HAP-1 (cell line): ENCODE data around the gene MAB21L3.

Experiments
- DNase-seq, 2 experiments: peaks; one replicate each; pipeline ENCODE4 v3.0.0-alpha.2; 2016 to 2020; ENCODE audit warnings: low spot score in 2 of 2
- H3K27me3 ChIP-seq: fragments of 250-450 bp; sonication (Bioruptor Pico); 2 replicates; pipeline ENCODE4 v1.5.1; 2020; ENCODE audit warnings: low read depth, mild to moderate bottlenecking, moderate library complexity
- H3K36me3 ChIP-seq: fragments of 250-450 bp; sonication (Bioruptor Pico); replicated peaks from 2 replicates; pipeline ENCODE4 v1.5.1; 2020; ENCODE audit warnings: mild to moderate bottlenecking
- H3K4me1 ChIP-seq: fragments of 250-450 bp; sonication (Bioruptor Pico); 2 replicates; pipeline ENCODE4 v1.5.1; 2020; ENCODE audit warnings: mild to moderate bottlenecking
- H3K4me3 ChIP-seq: fragments of 250-450 bp; sonication (Bioruptor Pico); 2 replicates; pipeline ENCODE4 v1.5.1; 2020; ENCODE audit warnings: mild to moderate bottlenecking, moderate library complexity
- H3K9me3 ChIP-seq: fragments of 250-450 bp; sonication (Bioruptor Pico); 2 replicates; pipeline ENCODE4 v1.5.1; 2020; ENCODE audit warnings: mild to moderate bottlenecking, moderate library complexity
- in situ Hi-C: fragments of 300-500 bp; cut with MboI; formaldehyde crosslinking; loops from 3 replicates; pipeline ENCODE4 v1.14.3; 2020; ENCODE audit warnings: low sequenced_read_pairs, inconsistent platforms, mixed read lengths

The MAB21L3 gene

GRCh38 chr1:116095027-116095426 lies 16.2 kb upstream of the MAB21L3 start:
- in situ Hi-C loops: no loop called here
- no peaks in the 10 kb centered on the region for H3K4me1 ChIP-seq
- no peak overlapping the region for H3K4me3 ChIP-seq
- no peak for DNase-seq
- no peaks in the 10 kb centered on the region; the same call in 1 of the 2 replicates for H3K9me3 ChIP-seq
- no peaks in the 10 kb centered on the region for H3K27me3 ChIP-seq
- H3K36me3 ChIP-seq: no peaks in the 10 kb centered on the region

DNA sequence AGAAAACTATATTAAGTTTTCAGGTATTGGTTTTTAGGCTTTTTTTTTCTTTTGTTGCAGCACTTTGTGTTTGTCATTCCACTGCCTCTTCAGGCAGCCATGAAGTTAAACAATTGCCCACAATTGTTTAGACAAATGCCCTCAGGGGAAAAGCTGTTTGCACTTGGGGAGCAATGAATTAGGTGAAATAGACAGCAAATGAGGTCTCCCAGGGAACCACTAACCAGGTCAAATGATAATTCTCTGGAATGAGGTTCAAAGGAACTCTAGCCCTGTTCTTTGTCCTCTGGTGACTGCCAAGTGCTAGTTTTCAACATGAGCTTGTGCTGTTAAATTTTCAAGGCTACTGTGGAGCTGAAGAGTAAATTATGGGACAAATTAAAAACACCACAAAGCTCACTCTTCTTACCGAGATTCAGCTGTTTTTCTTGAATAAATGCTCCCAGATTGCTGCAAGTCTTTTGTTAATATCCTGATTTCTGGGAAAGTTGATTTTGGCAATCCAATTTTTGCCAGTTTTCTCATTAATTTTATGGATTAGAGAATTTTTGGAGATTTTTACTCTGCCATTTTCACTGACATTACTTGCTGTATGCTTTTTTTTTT lies 15.1 kb upstream of the MAB21L3 start:
- no peak overlapping the region for H3K4me3 ChIP-seq
- H3K27me3 ChIP-seq: no peaks in the 10 kb centered on the region
- DNase-seq: peak in 1 of 2 experiments; percentile 40
- in situ Hi-C loops: no loop called here
- no peaks in the 10 kb centered on the region for H3K4me1 ChIP-seq
- H3K9me3 ChIP-seq: no peaks in the 10 kb centered on the region; the same call in 1 of the 2 replicates
- H3K36me3 ChIP-seq: no peaks in the 10 kb centered on the region

- Histone ChIP-seq H3K27me3 (no peaks in the 10 kb centered on the region), H3K9me3 (no peaks in the 10 kb centered on the region; the same call in 1 of the 2 replicates), H3K4me3 (no peak overlapping the region), H3K4me1 (no peaks in the 10 kb centered on the region), H3K36me3 (no peaks in the 10 kb centered on the region)
- no peak for DNase-seq
- in situ Hi-C loops: no loop called here
Measured at GRCh38 chr1:116097626-116098025, 13.6 kb upstream of the MAB21L3 start.

DNA sequence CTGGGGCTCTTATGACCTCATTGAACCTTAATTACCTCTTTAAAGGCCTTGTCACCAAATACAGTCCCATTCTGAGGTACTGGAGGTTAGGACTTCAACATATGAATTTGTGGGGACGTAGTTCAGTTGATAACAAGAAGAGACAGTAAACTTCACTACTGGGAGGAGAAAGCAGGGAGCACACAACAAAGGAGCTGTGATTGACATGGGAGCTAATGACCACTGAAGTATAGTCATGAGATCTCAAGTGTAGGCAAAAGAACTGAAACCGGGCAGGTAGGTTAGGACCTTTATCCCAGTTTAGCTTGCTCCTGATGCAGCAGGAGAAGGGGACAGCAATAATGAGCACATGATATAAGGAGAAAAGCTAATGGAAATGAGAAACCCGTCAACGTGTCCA lies 11.8 kb upstream of the MAB21L3 start:
- Histone ChIP-seq H3K9me3 (no peaks in the 10 kb centered on the region; the same call in 1 of the 2 replicates), H3K36me3 (no peaks in the 10 kb centered on the region), H3K4me1 (no peaks in the 10 kb centered on the region), H3K4me3 (no peak overlapping the region), H3K27me3 (no peaks in the 10 kb centered on the region)
- DNase-seq: no peak
- in situ Hi-C loops: no loop called here

- DNase-seq: no peak
- Histone ChIP-seq H3K36me3 (no peaks in the 10 kb centered on the region), H3K9me3 (no peaks in the 10 kb centered on the region; the same call in 1 of the 2 replicates), H3K4me1 (no peaks in the 10 kb centered on the region), H3K4me3 (no peak overlapping the region), H3K27me3 (no peaks in the 10 kb centered on the region)
- in situ Hi-C loops: no loop called here
Measured at GRCh38 chr1:116099919-116100318, 11.3 kb upstream of the MAB21L3 start.

GRCh38 chr1:116104667-116105066 lies 6.5 kb upstream of the MAB21L3 start:
- no peaks in the 10 kb centered on the region for H3K4me1 ChIP-seq
- no peak for DNase-seq
- no peak overlapping the region for H3K4me3 ChIP-seq
- in situ Hi-C loops: no loop called here
- no peaks in the 10 kb centered on the region for H3K9me3 ChIP-seq
- H3K27me3 ChIP-seq: no peaks in the 10 kb centered on the region
- H3K36me3 ChIP-seq: no peaks in the 10 kb centered on the region

GRCh38 chr1:116105996-116106395 lies 5.2 kb upstream of the MAB21L3 start:
- H3K9me3 ChIP-seq: no peaks in the 10 kb centered on the region
- no peak overlapping the region for H3K4me3 ChIP-seq
- no peaks in the 10 kb centered on the region for H3K4me1 ChIP-seq
- DNase-seq: no peak
- no peaks in the 10 kb centered on the region for H3K27me3 ChIP-seq
- H3K36me3 ChIP-seq: no peaks in the 10 kb centered on the region
- in situ Hi-C loops: no loop called here

GRCh38 chr1:116106646-116107045 lies 4.6 kb upstream of the MAB21L3 start:
- no peaks in the 10 kb centered on the region for H3K4me1 ChIP-seq
- H3K27me3 ChIP-seq: no peaks in the 10 kb centered on the region
- no peaks in the 10 kb centered on the region for H3K9me3 ChIP-seq
- no peak for DNase-seq
- in situ Hi-C loops: no loop called here
- no peaks in the 10 kb centered on the region for H3K36me3 ChIP-seq
- no peak overlapping the region for H3K4me3 ChIP-seq

DNA sequence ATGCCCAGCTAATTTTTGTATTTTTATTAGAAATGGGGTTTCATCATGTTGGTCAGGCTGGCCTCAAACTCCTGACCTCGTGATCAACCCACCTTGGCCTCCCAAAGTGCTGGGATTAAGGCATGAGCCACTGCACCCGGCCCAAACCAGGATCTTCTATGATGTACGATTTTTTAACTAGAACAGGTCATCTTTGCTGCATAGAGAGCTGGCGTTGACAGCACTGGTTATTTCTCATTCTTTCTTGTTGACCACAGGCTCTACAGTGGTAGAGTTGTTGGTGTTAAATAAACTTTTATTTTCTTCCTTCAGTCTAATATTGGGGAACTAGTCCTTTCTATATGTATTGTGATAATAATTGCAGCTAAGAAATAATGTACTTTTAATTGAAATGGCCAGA lies 3.8 kb upstream of the MAB21L3 start:
- Histone ChIP-seq H3K4me1 (no peaks in the 10 kb centered on the region), H3K9me3 (no peaks in the 10 kb centered on the region), H3K36me3 (no peaks in the 10 kb centered on the region), H3K27me3 (no peaks in the 10 kb centered on the region), H3K4me3 (no peak overlapping the region)
- in situ Hi-C loops: no loop called here
- DNase-seq: no peak

- no peak overlapping the region for H3K4me3 ChIP-seq
- H3K27me3 ChIP-seq: no peaks in the 10 kb centered on the region
- in situ Hi-C loops: no loop called here
- no peaks in the 10 kb centered on the region for H3K36me3 ChIP-seq
- DNase-seq: no peak
- no peaks in the 10 kb centered on the region for H3K4me1 ChIP-seq
- no peaks in the 10 kb centered on the region for H3K9me3 ChIP-seq
Measured at GRCh38 chr1:116111524-116112021, 374 bp downstream of the MAB21L3 start.

GRCh38 chr1:116112388-116113140 lies 1.4 kb downstream of the MAB21L3 start:
- in situ Hi-C loops: no loop called here

DNA sequence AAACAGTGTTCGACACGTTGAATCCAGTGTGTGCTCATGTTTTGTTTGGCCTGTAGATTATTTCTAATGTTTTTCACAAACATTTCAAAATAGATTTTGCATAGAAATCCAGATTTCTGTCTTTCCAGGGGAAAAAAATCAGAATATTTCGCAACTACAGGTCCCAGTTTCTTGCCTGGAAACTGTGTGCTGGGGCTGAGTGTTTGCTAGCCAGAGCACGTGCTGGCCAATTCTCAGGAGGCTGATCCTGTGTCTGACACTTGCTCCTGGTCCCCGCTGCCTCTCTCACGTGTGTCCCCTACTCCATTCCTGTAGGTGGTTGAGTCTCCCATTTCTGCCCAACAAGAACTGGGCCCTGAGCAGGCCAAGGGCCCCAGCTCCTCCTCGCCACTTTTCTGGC lies 2.4 kb downstream of the MAB21L3 start:
- DNase-seq: no peak
- H3K27me3 ChIP-seq: no peaks in the 10 kb centered on the region

More at GRCh38 chr1:116112388-116113140, 1.4 kb downstream of the MAB21L3 start:
- Histone ChIP-seq H3K4me1 (no peaks in the 10 kb centered on the region), H3K9me3 (no peaks in the 10 kb centered on the region), H3K36me3 (no peaks in the 10 kb centered on the region), H3K27me3 (no peaks in the 10 kb centered on the region), H3K4me3 (no peak overlapping the region)
- no peak for DNase-seq

GRCh38 chr1:116115476-116116439 lies 4.6 kb downstream of the MAB21L3 start:
- Histone ChIP-seq H3K36me3 (no peaks in the 10 kb centered on the region), H3K4me3 (no peak overlapping the region), H3K9me3 (no peaks in the 10 kb centered on the region), H3K4me1 (no peaks in the 10 kb centered on the region), H3K27me3 (no peaks in the 10 kb centered on the region)
- DNase-seq: no peak
- in situ Hi-C loops: no loop called here

More for the DNA sequence above, 2.4 kb downstream of the MAB21L3 start:
- Histone ChIP-seq H3K36me3 (no peaks in the 10 kb centered on the region), H3K9me3 (no peaks in the 10 kb centered on the region), H3K4me3 (no peak overlapping the region), H3K4me1 (no peaks in the 10 kb centered on the region)
- in situ Hi-C loops: no loop called here
